Cardiac fibroblast (primary cell): ENCODE results near the gene GFER.

Source experiments
- DNase-seq, 2 donors: peaks; one replicate each; pipeline versions ENCODE4 v3.0.0 to v3.0.0-alpha.2; 2010; ENCODE audit warnings: low read depth in 2 of 2
- H3K4me3 ChIP-seq, 2 donors: replicated peaks in 1 of 2; 1 replicate in 1 of 2; 2 replicates in 1 of 2; pipeline ENCODE4 v1.5.1; 2011; ENCODE audit warnings: low read depth in 2 of 2, low read length in 2 of 2, mild to moderate bottlenecking in 2 of 2, moderate library complexity in 1 of 2
- CTCF ChIP-seq: IDR thresholded peaks from one replicate; pipeline ENCODE4 v1.5.1; 2011; ENCODE audit warnings: low read depth, mild to moderate bottlenecking, low read length, inconsistent platforms

Gene GFER

GRCh38 chr16:2019921-2020831, 36.2 kb downstream of the GFER start:
- TF ChIP-seq CTCF, result no peak
- peak in 1 of 2 donors; percentile 9 for DNase-seq
- H3K4me3 ChIP-seq, result no peak overlapping the region

- peak overlapping the region; percentile 21 to 36 for H3K4me3 ChIP-seq
- DNase-seq, result peak in 1 of 2 donors; percentile 68
- no peak for TF ChIP-seq CTCF
Observed at GRCh38 chr16:2022723-2023091, 38.7 kb downstream of the GFER start.

- TF ChIP-seq CTCF, result peak; percentile 91
- H3K4me3 ChIP-seq, result peak overlapping the region; percentile 21 to 36
- DNase-seq, result peak; percentile 87 to 90
Observed at GRCh38 chr16:2023092-2024031, 39.4 kb downstream of the GFER start.

- TF ChIP-seq CTCF, result no peak
- no peak overlapping the region for H3K4me3 ChIP-seq
- DNase-seq, result no peak
Observed at GRCh38 chr16:2024032-2024420, 40.0 kb downstream of the GFER start.

GRCh38 chr16:2025251-2025650, 41.3 kb downstream of the GFER start:
- DNase-seq, result no peak
- H3K4me3 ChIP-seq, result no peak overlapping the region
- TF ChIP-seq CTCF, result no peak

- no peak for TF ChIP-seq CTCF
- peak overlapping the region in 1 of 2 donors; percentile 36 for H3K4me3 ChIP-seq
Observed at GRCh38 chr16:2025878-2026460, 42.0 kb downstream of the GFER start.

More at GRCh38 chr16:2025878-2026460, 42.0 kb downstream of the GFER start:
- no peak for DNase-seq
